ENCODE data around the gene RPL41.

RPL41 gene

GRCh38 chr12:56127888-56128669, 11.6 kb downstream of the RPL41 start, which contains the start of gene ESYT1:
Gene ESYT1 (plus strand): TSS chr12:56128267. CDS start chr12:56128320, 53 bp downstream.
- DNase-seq (ENCODE audit: low read depth in 2 of 2) = peak; percentile 90 to 92

GRCh38 chr12:56128670-56129205, 12.3 kb downstream of the RPL41 start:
- DNase-seq (ENCODE audit: low read depth in 2 of 2) = no peak

- DNase-seq (ENCODE audit: low read depth in 2 of 2) = peak in 1 of 2 donors; percentile 62
Observed at GRCh38 chr12:56129206-56129941, 12.9 kb downstream of the RPL41 start.

GRCh38 chr12:56129942-56130495, 13.6 kb downstream of the RPL41 start:
- no peak for DNase-seq (ENCODE audit: low read depth in 2 of 2)

- no peak for DNase-seq (ENCODE audit: low read depth in 2 of 2)
Observed at GRCh38 chr12:56130876-56131275, 14.4 kb downstream of the RPL41 start.

- no peak for DNase-seq (ENCODE audit: low read depth in 2 of 2)
Observed at GRCh38 chr12:56134897-56135296, 18.5 kb downstream of the RPL41 start.

- DNase-seq (ENCODE audit: low read depth in 2 of 2) = no peak
Observed at GRCh38 chr12:56137853-56138571, 21.6 kb downstream of the RPL41 start.

GRCh38 chr12:56141946-56142784, 25.7 kb downstream of the RPL41 start:
- DNase-seq (ENCODE audit: low read depth in 2 of 2) = no peak

GRCh38 chr12:56143217-56143616, 26.8 kb downstream of the RPL41 start:
- DNase-seq (ENCODE audit: low read depth in 2 of 2) = no peak

GRCh38 chr12:56143870-56144269, 27.4 kb downstream of the RPL41 start:
- DNase-seq (ENCODE audit: low read depth in 2 of 2) = no peak

GRCh38 chr12:56145217-56145616, 28.8 kb downstream of the RPL41 start:
- DNase-seq (ENCODE audit: low read depth in 2 of 2) = no peak

GRCh38 chr12:56146492-56147460, 30.3 kb downstream of the RPL41 start:
- DNase-seq (ENCODE audit: low read depth in 2 of 2) = no peak

- DNase-seq (ENCODE audit: low read depth in 2 of 2) = no peak
Observed at GRCh38 chr12:56150563-56150962, 34.1 kb downstream of the RPL41 start.

GRCh38 chr12:56151672-56152131, 35.3 kb downstream of the RPL41 start:
- DNase-seq (ENCODE audit: low read depth in 2 of 2) = no peak

- DNase-seq (ENCODE audit: low read depth in 2 of 2) = peak; percentile 85 to 86
Observed at GRCh38 chr12:56152132-56152755, 35.8 kb downstream of the RPL41 start, which contains the start of gene MYL6B. Gene MYL6B (plus strand): TSS chr12:56152587. CDS start chr12:56153919, 1,332 bp downstream.

GRCh38 chr12:56152756-56153677, 36.6 kb downstream of the RPL41 start:
- no peak for DNase-seq (ENCODE audit: low read depth in 2 of 2)

GRCh38 chr12:56153678-56154065, 37.2 kb downstream of the RPL41 start:
- no peak for DNase-seq (ENCODE audit: low read depth in 2 of 2)

GRCh38 chr12:56154246-56154771, 37.9 kb downstream of the RPL41 start:
- DNase-seq (ENCODE audit: low read depth in 2 of 2) = no peak

All from stimulated activated CD8-positive, alpha-beta memory T cell treated with anti-CD3 and anti-CD28 coated beads, Interleukin-7, amount 100 ng/mL, for 1 hour (primary cell).